GM18526 (cell line): ENCODE results near the gene SH3RF1.

Source experiments
- POLR2A ChIP-seq: IDR thresholded peaks from 3 replicates; pipeline ENCODE4 v1.6.1; 2011; ENCODE audit not compliant: insufficient read length; ENCODE audit errors: extremely low read depth

The SH3RF1 gene

DNA sequence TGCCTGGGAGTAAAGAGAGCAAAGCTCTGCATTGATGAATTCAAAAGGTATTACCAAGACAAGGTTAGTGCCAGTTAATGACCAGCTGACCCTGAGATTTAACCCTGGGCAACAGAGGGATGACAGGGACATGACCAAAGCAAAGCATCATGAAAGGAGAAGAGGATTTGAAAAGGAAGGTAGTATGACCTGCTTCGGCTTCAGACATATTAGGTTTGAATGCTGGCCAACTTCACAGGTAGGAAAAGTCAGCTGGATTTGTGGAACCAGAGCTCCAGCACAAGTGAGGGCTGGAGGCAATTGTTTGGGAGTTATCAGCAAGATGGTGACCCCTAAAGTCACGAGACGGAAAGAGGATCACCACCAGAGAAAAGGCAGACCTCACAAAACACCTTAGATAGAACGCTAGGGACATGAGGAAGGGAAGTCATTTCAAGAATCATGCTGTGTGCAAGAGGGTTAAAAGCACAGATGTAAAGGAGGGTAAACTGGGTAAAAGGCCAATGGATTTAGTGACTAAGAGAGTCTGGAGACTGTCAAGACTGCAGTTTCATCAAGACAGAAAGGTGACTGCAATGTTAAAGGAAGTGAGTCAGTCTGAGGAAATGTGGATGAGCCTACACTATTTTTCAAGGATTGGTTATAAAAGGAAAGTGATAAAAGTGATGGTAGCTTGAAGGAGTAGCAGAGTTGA lies 45.6 kb downstream of the SH3RF1 start:
- no peak for TF ChIP-seq POLR2A

DNA sequence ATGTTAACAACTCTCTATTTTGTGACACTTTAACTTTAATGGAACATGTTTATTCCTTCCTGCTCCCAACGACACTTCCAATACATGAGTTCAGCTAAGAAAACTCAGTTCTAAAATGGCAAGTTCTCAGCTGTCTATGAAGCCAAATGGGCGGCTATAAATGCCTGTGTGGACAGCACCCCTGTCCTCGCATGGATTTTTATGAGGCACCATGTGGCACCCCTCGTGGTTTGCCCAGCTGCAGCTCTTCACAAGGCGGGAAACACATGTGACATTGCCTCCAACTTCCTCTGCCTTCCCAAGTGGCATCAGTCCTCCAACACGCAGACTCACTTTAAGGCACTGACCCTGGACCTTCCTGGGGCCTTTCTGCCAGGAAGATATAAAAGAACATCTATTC lies 48.0 kb downstream of the SH3RF1 start:
- TF ChIP-seq POLR2A = no peak

GRCh38 chr4:169221662-169222061 lies 49.1 kb downstream of the SH3RF1 start:
- no peak for TF ChIP-seq POLR2A

DNA sequence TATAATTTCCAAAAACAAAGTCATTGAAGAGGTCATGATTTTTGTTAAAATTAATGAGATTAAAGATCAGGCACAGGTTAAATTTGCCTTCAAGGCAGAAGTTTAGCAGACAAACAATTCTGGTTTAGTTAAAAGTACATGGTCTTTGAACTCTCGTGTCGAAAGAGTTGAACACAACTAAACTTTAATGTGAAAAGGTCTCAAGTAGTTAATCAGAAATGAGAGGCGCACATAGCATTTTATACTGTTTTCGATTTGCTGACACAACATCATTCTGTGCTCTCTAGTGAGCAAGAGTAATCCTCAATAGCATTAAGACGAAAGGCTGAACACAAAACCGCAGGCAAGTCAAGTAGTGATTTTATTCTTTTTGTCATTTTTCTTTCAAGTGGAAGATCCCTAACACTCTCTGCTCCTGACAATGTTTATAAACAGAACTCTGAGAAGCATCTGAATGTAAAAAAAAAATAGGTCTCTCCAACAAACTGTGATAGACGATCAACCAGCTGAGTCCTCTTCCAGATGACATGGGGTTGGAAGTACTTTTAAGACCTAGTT lies 49.8 kb downstream of the SH3RF1 start:
- TF ChIP-seq POLR2A = no peak

DNA sequence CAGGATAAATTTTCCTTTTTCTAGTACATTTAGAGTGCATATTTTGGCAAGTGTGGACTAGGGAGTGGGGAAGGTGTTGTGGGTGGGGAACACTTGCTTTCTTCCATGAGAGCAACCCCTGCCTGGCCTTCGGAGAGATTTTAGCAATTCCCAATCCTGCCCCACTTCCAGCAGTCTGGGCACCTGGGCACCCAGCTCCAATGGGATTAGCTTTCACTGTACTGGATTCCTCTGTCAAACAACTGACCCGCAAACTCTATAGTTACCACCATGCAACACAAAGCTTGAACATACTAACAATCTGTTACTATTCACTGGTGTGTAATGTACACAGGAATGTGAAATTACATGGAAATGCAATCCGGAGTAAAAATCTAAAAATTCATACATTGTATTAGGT lies 50.3 kb downstream of the SH3RF1 start:
- no peak for TF ChIP-seq POLR2A

GRCh38 chr4:169219440-169219839 lies 51.3 kb downstream of the SH3RF1 start:
- TF ChIP-seq POLR2A = no peak

DNA sequence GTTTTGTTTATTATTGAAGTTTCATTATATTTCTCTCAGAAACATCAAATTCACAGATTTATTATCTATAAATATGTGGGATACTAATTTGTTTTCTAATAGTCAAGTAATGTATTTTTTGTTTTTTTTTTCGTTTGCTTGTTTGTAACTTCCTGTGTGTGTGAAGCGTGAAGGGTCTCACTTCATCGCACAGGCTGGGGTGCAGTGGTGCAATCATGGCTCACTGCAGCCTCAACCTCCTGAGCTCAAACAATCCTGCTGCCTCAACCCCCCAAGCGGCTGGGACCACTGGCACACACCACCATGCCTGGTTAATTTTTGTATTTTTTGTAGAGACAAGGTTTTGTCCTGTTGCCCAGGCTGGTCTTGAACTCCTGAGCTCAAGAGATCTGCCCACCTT lies 55.1 kb downstream of the SH3RF1 start:
- no peak for TF ChIP-seq POLR2A

GRCh38 chr4:169212981-169213380 lies 57.8 kb downstream of the SH3RF1 start:
- no peak for TF ChIP-seq POLR2A

DNA sequence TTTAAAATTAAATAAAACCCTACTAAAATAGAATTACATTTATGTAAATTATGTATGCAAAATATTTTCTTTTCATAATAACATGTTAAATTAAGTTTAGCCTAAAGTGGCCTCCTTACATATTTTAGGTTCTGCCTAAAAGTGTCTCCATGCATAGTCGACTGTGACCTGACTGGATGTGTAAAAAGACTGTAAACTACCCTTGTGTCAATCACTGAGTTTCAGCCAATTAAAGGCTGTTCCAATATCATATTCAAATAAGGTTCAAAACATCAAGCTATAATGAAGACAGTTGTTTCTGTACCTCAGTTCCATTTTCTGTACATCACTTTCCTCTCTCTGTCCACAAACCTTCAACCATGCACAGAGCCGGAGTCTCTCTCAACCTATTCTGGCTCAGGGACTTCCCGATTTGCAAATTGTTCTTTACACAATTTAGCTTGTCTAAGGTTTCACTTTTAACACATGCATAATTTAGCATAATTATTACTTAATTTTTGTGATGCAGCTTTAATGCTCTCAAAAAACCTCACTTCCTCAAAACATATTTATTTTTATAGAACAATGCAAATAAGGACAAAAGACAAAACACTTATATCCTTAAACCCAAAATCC lies 60.1 kb downstream of the SH3RF1 start:
- TF ChIP-seq POLR2A = no peak

- no peak for TF ChIP-seq POLR2A
Measured at GRCh38 chr4:169209388-169209883, 61.3 kb downstream of the SH3RF1 start.

DNA sequence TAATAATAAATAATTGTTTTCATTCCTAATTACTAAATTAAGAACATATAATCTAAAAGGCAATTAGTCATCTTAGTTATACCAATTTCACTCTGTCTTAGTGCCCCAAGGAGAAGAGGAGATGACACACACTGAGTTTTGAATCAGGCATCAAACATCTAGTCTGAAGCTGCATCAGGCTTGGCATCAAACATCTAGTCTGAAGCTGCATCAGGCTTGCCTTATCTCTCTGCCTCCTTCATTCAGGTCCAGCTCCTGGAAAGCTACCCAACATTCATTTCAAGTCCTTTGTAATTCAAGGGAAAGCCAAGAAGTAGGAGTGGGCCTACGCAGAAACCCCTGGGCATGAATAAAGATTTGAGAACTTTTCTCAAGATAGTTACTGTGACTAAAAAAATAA lies 62.2 kb downstream of the SH3RF1 start:
- TF ChIP-seq POLR2A = no peak

DNA sequence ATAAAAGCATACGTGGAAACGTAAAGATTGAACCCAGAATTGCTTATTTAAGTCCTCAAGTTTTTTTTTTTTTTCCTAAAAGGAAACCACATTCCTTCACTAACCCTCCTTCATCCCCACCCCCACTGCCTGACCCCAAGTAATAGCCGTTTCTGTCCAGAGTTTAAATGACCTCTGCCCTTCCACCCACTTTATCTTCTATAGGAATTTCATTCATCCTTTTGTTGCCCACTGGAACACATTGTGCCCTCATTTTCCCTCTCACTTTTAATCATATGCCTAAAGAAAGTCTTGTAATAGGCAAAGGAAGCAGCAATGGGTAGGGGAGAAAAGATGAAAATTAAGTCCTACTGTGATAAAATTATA lies 62.7 kb downstream of the SH3RF1 start:
- no peak for TF ChIP-seq POLR2A

DNA sequence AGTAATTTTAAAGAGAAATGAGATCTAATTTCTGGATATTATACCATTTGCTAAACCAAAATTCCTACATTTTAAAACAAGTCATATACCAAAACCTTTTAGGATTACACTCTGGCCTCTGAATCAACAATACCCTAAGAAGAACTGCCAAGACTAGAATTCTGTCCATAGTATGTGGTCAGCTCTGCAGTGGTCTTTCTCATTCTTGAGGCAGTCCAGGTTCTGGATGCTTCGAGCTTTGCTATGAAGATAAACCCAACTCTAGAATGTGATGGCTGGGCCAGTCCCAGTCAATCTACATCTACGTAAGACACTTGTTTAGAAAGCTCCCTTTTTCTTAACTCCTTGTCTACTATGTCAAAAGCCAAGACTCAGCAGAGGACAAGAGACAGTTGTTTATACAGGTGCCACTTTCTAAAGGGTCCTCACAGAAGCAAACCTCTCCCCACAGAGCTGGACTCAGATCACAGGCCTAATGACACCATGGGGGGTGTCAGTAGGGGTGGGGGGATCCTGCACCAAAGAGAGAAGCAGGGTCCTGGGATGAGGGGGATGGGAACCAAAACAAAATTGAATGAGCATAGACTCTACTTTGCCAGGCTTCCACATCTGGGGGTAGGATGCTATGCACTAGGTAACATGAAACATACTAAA lies 63.2 kb downstream of the SH3RF1 start:
- TF ChIP-seq POLR2A = no peak

GRCh38 chr4:169205744-169206080 lies 65.0 kb downstream of the SH3RF1 start:
- TF ChIP-seq POLR2A = no peak

GRCh38 chr4:169205075-169205743 lies 65.5 kb downstream of the SH3RF1 start:
- no peak for TF ChIP-seq POLR2A

GRCh38 chr4:169203891-169204290 lies 66.9 kb downstream of the SH3RF1 start:
- no peak for TF ChIP-seq POLR2A

- TF ChIP-seq POLR2A = no peak
Measured at GRCh38 chr4:169202878-169203277, 67.9 kb downstream of the SH3RF1 start.
